Omental fat pad (tissue), 4 donors: ENCODE measurements around the gene AFAP1L1. TPM values are rescaled to one million over a fixed set of nuclear protein-coding genes. Genes with fewer than 3 reads are reported as not detected.

ENCODE experiments used
- ATAC-seq: fragments of 150-250 bp; one replicate; pipeline ENCODE4 v1.9.1; 2016; ENCODE audit warnings: mild to moderate bottlenecking, moderate library complexity; ENCODE audit not compliant: low FRiP score
- DNase-seq: peaks from one replicate; pipeline ENCODE4 v3.0.0-alpha.2; 2019; ENCODE audit warnings: low spot score
- CTCF ChIP-seq, 3 donors: fragments of 450-650 bp; IDR thresholded peaks; one replicate each; pipeline ENCODE4 v1.5.1; 2016 to 2017; ENCODE audit warnings: antibody characterized with exemption in 3 of 3, mild to moderate bottlenecking in 3 of 3, moderate library complexity in 2 of 3
- total RNA-seq, 4 donors: library from RNA; depleted of rRNA; stranded (reverse); fragments of >200 nt; gene quantifications; one replicate each; pipeline ENCODE4 v1.1.0, GENCODE V29; 2016

Gene AFAP1L1
- total RNA-seq, 4 donors from 2014 or later: 44.1 to 58.5 (median 46.9) TPM

- ATAC-seq (no peak), DNase-seq (no peak)
- TF ChIP-seq CTCF (IDR thresholded peaks at IDR 0.05): no peak
Measured at GRCh38 chr5:149344151-149344550, 72.5 kb downstream of the AFAP1L1 start.

GRCh38 chr5:149345147-149345891, 73.7 kb downstream of the AFAP1L1 start, which contains the start of gene GRPEL2:
TSS of gene GRPEL2 (plus strand) at chr5:149345499. CDS start at chr5:149345540, 41 bp downstream.
- no peak for TF ChIP-seq CTCF (IDR thresholded peaks at IDR 0.05)
- ATAC-seq (peak; percentile 97), DNase-seq (peak; percentile 73)

- ATAC-seq: no peak
Measured at GRCh38 chr5:149345892-149346222, 74.2 kb downstream of the AFAP1L1 start.

GRCh38 chr5:149348518-149348917, 76.9 kb downstream of the AFAP1L1 start:
- DNase-seq (no peak), ATAC-seq (no peak)
- no peak for TF ChIP-seq CTCF (IDR thresholded peaks at IDR 0.05)

More at GRCh38 chr5:149345892-149346222, 74.2 kb downstream of the AFAP1L1 start:
- no peak for DNase-seq
- TF ChIP-seq CTCF (IDR thresholded peaks at IDR 0.05): no peak

- no peak for DNase-seq
Measured at GRCh38 chr5:149349382-149349781, 77.7 kb downstream of the AFAP1L1 start.

GRCh38 chr5:149352169-149352568, 80.5 kb downstream of the AFAP1L1 start:
- TF ChIP-seq CTCF (IDR thresholded peaks at IDR 0.05): no peak
- no peak for DNase-seq
- no peak for ATAC-seq

More at GRCh38 chr5:149349382-149349781, 77.7 kb downstream of the AFAP1L1 start:
- no peak for TF ChIP-seq CTCF (IDR thresholded peaks at IDR 0.05)
- ATAC-seq: no peak

GRCh38 chr5:149353911-149354310, 82.3 kb downstream of the AFAP1L1 start:
- no peak for TF ChIP-seq CTCF (IDR thresholded peaks at IDR 0.05)
- ATAC-seq: no peak
- no peak for DNase-seq
